Bronchial epithelial cell (primary cell): ENCODE results near the gene LHPP. TPM values are rescaled to one million over a fixed set of nuclear protein-coding genes. Genes with fewer than 3 reads are reported as not detected.

Experiments
- DNase-seq: peaks from one replicate; pipeline ENCODE4 v3.0.0-alpha.2; 2010; ENCODE audit warnings: low read depth
- FAIRE-seq: peaks from 2 replicates; lab custom pipeline; 2011; peaks lifted over from hg19 to GRCh38; lab: Jason Lieb, UNC
- H3K27me3 ChIP-seq: 2 replicates; pipeline ENCODE4 v1.5.1; 2011; ENCODE audit warnings: low read length; ENCODE audit not compliant: control insufficient read depth, insufficient read depth
- H3K36me3 ChIP-seq: 2 replicates; pipeline ENCODE4 v1.5.1; 2011; ENCODE audit warnings: low read length; ENCODE audit not compliant: control insufficient read depth, insufficient read depth
- H3K4me3 ChIP-seq: 2 replicates; pipeline ENCODE4 v1.5.1; 2011; ENCODE audit warnings: mild to moderate bottlenecking, low read depth, low read length, control low read depth
- total RNA-seq: library from RNA; depleted of rRNA; stranded (reverse); fragments of >200 nt; gene quantifications from 2 replicates; pipeline ENCODE4 v1.2.1, GENCODE V29; 2014
- TF ChIP-seq, protein P1 (sequence below): IDR thresholded peaks from 2 replicates; pipeline ENCODE4 v1.5.1; 2011; ENCODE audit warnings: mild to moderate bottlenecking, moderate library complexity, low read length, control low read depth, inconsistent platforms; ENCODE audit not compliant: insufficient read depth, severe bottlenecking

Gene LHPP
- total RNA-seq, 1 donor from 2014 or later = 14.0 TPM

DNA sequence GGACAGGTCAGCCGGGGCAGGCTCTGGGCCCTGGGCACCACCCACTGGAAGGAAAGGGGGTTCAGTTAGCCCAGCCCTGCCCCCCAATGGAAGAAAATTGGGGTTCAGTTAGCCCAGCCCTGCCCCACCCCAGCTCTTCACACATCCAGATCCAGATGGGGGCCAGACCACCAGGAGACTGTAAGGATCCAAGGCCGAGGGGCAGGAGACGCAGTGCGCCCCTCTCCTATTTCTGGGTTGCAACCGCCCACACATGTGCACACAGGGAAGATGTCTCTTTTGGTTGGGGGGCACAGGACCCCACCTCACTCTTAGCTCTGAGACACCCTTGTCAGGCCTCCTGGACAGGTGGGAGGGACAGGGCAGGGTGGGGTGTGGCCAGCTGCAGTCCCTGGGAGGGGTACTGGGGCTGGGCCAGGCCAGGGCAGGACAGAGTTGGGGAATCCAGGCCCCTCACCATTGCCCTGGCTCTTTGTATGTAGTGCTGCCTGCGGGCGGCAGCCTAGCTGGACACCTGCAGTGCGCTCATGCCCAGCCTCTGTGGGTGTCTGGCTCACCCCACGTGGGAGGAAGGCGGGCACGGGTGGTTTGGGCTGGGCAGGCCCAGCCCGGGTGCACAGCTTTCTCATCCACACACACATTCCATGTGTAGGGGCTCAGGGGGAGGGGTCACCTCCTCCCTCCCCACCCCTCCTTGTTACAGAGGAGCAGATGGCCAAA lies 141.2 kb downstream of the LHPP start:
- TF ChIP-seq, protein P1, sequence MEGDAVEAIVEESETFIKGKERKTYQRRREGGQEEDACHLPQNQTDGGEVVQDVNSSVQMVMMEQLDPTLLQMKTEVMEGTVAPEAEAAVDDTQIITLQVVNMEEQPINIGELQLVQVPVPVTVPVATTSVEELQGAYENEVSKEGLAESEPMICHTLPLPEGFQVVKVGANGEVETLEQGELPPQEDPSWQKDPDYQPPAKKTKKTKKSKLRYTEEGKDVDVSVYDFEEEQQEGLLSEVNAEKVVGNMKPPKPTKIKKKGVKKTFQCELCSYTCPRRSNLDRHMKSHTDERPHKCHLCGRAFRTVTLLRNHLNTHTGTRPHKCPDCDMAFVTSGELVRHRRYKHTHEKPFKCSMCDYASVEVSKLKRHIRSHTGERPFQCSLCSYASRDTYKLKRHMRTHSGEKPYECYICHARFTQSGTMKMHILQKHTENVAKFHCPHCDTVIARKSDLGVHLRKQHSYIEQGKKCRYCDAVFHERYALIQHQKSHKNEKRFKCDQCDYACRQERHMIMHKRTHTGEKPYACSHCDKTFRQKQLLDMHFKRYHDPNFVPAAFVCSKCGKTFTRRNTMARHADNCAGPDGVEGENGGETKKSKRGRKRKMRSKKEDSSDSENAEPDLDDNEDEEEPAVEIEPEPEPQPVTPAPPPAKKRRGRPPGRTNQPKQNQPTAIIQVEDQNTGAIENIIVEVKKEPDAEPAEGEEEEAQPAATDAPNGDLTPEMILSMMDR = no peak
- Histone ChIP-seq H3K4me3 (no peak overlapping the region), H3K27me3 (peaks cover 1% of the 10 kb centered on the region), H3K36me3 (no peaks in the 10 kb centered on the region)
- no peak for FAIRE-seq
- DNase-seq = no peak

DNA sequence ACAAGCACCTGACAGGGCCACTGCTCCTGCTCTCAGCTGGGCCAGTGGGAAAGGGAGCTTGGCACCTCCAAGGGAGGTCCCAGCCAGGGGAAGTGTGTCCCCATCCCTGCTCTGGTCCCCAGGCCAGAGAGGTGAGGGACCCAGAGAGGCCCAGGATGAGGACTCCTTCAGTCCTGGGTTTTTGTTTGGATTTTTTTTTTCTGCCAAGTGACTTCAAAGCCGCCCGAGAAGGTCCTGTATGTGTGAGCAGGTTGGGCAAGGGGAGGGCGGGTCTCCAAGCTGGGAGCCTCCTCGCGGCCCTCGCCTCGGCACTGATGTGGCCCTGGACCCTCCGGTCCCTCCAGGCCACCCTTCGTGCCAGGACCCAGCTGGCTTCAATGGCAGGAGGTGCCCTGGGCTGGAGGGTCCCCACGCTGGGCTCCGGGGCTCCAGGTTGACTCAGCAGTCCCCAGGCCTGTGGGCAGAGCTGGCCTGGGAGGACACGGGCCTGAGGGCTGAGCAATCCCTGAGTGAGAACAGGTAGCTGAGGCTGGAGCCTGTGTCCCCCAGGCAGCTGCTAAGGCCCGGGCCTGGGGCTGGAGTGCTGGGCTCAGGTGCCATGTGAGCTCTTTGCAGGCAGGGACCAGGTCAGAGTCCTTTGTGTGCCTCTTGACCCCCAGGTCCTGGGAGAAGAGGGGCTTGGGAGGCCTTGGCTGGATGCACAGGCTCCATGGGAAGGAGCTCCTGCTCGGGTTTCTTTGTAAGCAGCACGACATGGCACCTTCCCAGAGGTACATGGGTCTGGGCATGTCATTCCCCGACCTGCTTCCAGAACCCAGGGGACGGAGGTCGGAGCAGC lies 142.0 kb downstream of the LHPP start:
- Histone ChIP-seq H3K36me3 (no peaks in the 10 kb centered on the region), H3K27me3 (peaks cover 1% of the 10 kb centered on the region), H3K4me3 (no peak overlapping the region)
- FAIRE-seq (no peak), DNase-seq (no peak)
- TF ChIP-seq, protein P1 = no peak

DNA sequence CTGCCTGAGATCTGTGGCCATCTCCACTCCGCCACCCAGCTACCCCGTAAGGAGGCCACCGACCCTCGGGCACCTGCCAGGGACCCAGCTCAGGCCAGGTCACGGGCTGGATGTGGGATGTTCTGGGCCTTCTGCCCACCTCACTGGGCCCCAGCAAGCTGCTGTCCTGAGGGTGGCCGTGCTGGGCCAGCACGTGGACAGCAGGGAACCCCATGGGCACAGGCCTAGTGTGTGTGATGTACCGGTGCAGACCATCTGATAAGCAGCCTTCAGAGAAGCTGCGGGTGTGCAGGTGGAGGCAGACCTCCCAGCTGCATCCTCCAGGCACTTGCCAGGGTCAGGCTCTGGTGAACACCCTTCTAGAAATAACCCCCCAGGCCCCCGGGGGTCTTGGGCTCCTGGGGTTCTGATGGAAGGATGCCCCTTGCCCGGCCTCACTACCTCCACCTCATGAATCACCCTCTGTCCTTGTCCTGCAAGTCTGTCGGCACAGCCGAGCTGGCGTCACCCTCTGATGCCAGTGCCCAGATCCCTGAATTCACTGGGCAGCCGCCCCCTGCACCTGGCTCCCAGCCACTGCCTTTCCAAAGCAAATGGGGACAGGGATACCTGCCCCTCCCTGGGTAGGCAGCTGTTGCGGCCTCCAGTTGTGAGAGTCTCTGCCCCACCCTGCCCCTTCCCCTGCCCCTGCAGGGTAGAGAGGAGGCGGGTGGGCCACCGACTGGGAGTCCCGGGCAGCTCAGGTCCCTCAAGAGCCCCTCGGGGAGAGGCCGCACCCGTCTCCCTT lies 142.8 kb downstream of the LHPP start:
- DNase-seq (no peak), FAIRE-seq (no peak)
- H3K36me3 ChIP-seq = no peaks in the 10 kb centered on the region
- H3K27me3 ChIP-seq = peaks cover 1% of the 10 kb centered on the region
- TF ChIP-seq, protein P1 = no peak
- no peak overlapping the region for H3K4me3 ChIP-seq

DNA sequence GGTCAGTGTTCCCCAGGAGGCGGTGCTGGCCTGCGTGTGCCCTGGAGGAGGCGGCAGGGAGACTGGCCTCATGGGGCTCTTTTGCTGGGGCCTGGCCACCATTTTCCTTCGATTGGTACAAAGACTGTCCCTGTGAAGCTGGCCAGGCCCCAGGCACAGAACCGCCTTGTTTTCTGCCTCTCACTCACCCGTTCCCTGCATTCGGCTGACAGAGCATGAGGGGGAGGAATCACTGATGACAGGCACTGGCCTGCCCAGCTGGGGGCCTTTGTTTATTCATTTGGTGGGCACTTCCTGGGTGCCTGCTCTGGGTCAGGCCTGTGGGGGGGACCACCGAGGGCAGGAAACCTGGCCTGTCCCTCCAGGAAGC lies 143.4 kb downstream of the LHPP start:
- TF ChIP-seq, protein P1 = no peak
- FAIRE-seq (no peak), DNase-seq (no peak)
- Histone ChIP-seq H3K36me3 (no peaks in the 10 kb centered on the region), H3K27me3 (no peaks in the 10 kb centered on the region), H3K4me3 (no peak overlapping the region)

DNA sequence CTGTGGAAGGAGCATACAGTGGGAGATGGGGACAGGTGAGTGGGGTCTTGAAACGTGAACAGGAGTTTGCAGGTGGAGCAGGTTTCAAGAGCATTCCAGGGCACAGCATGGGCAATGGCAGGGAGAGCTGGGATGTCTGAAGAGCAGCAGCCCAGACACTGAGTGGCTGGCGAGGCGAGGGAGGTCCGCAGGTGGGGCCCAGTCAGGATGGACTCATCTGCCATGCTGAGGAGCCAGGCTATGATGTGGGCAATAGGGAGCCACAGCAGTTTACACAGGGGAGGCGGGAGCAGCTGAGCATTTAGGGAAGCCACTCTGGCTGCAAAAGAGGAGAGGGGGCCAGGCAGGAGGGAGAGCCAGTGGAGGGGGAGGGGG lies 143.8 kb downstream of the LHPP start:
- TF ChIP-seq, protein P1 = no peak
- H3K27me3 ChIP-seq = no peaks in the 10 kb centered on the region
- H3K4me3 ChIP-seq = no peak overlapping the region
- FAIRE-seq (no peak), DNase-seq (no peak)
- no peaks in the 10 kb centered on the region for H3K36me3 ChIP-seq
